NCI-H2196 treated with DMSO at 0.1 percent for 48 hours (cell line): ENCODE results near the gene LGALS3BP.

Source experiments
- DNase-seq: peaks from one replicate; lab custom pipeline; 2025; ENCODE audit not compliant: unreplicated experiment; lab: John Stamatoyannopoulos, UW

Gene LGALS3BP

GRCh38 chr17:79014158-79014758 is 34.5 kb upstream of the LGALS3BP start:
- no peak for DNase-seq

DNA sequence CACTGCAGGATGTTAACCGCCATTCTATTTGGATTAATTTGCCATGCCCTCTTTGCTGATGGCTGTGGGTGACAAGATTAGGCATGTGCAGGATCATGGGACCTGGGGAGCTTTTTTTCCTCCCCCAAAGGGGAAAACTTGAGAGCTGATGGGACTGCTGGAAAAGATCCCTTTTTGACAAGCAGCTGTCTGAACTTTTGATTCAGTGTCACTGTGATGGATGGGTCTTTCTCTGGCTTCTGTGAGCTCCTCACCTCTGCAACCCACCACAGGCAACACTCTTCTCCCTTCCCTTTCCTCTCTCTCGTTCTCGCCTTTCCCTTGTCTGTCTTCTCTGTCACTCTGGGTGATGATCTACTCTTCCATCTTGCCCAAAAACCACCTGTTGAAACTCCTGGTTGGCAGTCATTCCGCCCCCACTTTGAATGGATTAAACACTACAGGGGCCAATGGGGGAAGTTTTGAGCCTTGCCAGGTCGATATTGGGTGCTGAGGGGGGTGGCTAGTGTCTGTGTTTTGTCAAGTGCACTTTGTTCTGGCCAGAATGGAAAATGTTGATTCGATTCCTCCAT is 32.9 kb upstream of the LGALS3BP start:
- no peak for DNase-seq

- no peak for DNase-seq
Measured at GRCh38 chr17:79011451-79012147, 31.9 kb upstream of the LGALS3BP start.

DNA sequence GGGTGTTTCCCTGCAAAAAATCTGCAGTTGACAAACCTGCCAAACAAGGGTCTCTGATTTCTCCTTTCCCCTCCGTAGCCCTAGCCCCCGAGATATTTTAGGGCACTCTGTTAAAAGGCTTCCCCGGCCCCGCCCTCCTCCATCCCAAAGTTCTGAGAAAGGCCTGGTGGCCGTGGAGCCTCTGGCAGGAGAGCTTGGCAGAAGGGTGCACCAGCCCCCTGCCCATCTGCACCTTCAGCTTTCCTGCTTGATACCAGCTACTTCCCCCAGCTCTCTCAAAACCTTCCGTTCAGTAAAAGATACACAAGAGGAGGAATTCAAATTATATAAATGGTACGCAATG is 30.6 kb upstream of the LGALS3BP start:
- no peak for DNase-seq

DNA sequence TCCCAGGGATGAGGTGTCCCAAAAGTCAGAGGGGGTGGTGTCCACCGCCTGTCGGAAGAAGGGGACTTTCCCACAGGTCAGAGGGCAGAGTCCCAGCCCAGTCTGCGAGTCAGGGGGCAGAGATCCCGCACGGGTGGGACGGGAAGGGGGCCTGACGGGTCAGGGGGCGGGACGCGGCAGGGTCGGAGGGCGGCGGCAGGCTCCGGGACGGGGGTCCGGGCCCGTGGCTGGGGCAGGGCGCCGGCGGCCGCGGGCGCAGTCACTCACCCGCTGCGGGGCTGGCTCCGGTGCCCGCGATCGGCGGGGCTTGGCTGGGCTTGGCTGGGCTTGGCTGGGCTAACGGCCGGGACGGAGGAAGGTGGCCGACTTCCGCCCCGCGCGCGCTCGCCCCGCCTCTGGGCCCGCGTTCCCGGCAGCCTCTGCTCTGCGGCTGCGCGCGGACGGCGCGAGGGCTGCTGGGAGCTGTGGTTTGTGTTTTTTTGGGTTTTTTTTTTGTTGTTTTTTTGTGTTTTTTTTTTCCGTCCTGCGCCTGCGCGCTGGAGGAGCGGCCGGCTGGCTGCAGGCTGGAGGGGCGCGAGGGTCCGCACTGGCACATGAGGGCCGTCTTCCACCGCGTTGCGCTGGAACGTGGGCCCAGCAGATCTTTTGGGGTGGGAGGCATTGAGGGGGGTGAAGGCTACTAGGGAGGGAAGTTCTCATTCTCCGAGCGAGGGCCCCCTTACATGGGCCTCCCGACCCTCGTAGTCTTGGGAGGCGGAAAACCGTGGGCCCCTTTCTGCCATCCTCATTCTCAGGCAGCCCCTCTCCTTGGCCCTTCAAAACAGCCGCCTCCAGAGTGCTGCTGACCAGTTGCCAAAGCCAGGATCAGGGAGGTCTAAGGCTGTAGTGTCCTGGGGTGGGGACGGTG is 29.9 kb upstream of the LGALS3BP start, which contains the start of gene CANT1:
Gene CANT1 (minus strand): TSS at position 368 of the 907 bp plus-strand sequence. CDS start 12,142 bp downstream, outside the sequence.
- DNase-seq: peak; percentile 77

DNA sequence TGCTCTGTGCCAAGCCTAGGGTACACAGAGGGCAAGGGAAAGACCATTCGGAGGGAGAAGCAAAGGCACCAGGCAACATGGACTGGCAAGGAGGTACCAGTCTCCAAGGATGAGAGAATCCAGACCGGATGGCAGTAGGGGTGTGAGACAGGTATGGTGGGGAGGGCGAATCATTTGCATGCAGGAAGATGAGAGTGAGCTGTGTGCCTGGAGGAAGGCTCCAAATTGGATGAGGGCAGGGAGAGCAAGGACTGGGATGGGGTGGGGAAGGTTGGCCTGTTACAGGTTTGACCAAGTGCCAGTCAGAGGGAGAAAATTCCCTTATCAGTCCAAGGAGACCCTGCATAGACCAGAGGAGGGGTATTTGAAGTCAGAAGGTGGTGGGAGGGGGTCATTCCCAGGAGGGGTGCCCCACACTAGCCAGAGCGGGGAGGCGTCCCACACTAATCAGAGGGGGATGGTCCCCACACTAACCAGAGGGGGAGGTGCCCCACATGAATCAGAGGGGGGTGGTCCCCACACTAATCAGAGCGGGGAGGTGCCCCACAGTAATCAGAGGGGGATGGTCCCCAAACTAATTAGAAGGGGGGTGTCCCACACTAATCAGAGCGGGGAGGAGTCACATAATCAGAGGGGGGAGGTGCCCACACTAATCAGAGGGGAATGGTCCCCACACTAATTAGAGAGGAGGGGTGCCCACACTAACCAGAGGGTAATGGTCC is 29.1 kb upstream of the LGALS3BP start:
- DNase-seq: no peak

DNA sequence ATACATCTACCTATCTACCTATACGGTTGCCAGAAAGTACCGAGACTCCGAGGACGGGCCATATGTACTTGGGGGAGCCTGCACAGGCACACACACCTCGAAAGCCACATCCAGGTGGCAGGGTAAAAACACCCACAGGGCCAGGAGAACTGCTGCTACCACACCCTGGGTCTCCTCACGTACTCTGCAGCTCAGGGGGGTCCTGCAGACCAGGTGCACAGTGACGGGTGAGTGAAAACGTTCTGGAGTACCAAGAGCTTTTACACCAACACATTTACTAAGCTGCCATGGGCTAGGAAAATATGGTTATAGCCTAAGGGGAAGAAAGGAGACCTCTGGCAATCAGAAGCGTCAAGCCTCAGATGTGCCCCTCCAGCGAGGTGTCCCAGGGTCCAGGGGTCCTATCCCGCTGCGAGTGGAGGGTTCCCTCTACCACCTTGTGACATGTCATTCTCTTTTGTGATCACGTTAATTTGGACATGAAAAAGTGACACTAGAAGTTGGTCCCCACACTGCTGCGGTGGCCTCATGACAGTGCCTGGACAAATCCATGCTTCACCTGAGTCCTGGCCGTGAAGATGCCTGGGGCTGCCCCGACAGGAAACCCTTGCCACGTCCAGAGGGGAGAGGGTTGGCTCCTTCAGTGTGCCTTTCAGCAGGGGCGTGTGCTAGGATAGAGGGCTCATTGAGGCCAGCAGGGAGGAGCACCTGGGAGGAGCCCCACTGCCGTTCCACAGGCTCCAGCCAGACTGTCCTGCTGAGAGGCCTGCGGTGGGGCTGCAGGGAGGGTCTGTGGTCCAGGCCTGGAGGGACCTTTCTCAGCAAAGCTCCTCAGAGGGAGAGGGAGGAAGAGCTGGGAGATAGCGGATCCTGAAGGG is 28.0 kb upstream of the LGALS3BP start:
- DNase-seq: no peak

DNA sequence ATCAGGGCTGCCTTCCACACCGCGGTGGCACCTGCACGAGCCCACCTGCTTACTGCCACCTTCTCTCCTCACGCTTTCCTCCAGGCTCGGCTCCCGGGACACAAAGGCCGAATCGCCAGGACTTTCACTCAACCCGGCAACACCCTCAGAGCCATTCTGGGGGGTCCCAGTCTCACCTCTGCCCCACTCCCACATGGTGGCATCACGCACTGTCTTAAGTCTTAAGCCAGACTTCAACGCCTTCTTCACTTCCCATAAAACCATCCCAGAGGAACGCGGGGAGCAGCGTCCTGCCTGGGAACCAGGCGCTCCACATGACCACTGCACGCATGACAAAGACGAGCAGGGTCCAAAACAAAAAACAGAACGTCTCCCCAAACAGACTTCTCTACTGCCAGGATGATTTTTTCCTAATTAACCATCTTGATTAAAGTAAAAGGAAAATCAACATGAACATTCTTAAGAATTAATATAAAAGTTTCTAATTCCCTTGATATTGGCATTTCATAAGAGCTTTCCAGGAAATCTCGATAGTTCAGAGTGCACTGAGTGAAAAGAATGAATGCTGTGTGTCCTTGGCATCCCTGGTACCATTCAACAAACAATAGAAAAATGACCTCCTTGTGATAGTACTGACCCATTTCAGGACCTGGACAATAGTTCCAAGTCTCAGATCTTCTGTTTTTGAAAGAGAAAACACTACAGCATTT is 27.2 kb upstream of the LGALS3BP start:
- no peak for DNase-seq

DNA sequence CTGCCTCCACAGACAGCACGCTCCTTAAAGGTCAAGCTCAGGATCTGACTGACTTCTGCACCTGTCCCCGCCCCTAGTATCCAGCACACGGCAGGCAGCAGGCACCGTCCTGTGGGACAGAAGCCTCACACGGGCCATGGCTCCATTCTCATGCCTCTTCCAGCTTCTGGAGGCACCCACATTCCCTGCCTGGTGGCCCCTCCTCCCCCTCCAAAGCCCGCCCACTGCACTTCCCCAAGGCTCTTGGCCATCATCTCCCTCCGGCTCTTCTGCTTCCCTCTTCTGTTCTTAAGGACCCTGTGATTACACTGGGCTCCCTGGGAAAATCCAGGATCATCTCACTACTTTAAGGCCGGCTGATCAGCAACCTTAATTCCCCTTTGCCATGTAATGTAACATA is 26.3 kb upstream of the LGALS3BP start:
- DNase-seq: no peak

GRCh38 chr17:79005063-79005861 is 25.5 kb upstream of the LGALS3BP start:
- DNase-seq: peak; percentile 98

DNA sequence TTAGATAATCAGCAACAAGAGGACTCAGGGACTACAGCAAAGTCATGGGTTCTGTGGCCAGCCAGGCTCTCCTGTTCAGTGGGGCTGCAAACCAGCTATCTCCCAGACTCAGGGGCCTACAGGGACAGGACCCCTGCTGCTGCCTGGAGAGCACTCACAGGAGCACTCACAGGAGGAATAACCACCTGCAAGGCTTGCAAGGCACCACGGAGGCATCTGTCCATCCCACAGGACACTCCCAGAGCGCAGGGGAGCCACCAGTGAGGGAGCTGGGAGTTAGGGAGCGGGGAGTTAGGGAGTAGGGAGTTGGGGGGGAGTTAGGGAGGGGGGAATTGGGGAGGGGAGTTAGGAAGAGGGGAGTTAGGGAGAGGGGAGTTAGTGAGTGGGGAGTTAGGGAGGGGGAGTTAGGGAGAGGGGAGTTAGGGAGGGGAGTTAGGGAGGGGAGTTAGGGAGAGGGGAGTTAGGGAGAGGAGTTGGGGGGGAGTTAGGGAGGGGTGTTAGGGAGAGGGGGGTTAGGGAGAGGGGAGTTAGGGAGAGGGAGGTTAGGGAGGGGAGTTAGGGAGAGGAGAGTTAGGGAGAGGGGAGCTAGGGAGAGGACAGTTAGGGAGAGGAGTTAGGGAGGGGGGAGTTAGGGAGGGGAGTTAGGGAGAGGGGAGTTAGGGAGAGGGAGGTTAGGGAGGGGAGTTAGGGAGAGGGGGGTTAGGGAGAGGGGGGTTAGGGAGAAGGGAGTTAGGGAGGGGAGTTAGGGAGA is 24.1 kb upstream of the LGALS3BP start:
- no peak for DNase-seq

- no peak for DNase-seq
Measured at GRCh38 chr17:79002796-79003593, 23.3 kb upstream of the LGALS3BP start.

GRCh38 chr17:79002291-79002690 is 22.6 kb upstream of the LGALS3BP start:
- DNase-seq: no peak

GRCh38 chr17:79001190-79002020 is 21.7 kb upstream of the LGALS3BP start:
- DNase-seq: no peak

DNA sequence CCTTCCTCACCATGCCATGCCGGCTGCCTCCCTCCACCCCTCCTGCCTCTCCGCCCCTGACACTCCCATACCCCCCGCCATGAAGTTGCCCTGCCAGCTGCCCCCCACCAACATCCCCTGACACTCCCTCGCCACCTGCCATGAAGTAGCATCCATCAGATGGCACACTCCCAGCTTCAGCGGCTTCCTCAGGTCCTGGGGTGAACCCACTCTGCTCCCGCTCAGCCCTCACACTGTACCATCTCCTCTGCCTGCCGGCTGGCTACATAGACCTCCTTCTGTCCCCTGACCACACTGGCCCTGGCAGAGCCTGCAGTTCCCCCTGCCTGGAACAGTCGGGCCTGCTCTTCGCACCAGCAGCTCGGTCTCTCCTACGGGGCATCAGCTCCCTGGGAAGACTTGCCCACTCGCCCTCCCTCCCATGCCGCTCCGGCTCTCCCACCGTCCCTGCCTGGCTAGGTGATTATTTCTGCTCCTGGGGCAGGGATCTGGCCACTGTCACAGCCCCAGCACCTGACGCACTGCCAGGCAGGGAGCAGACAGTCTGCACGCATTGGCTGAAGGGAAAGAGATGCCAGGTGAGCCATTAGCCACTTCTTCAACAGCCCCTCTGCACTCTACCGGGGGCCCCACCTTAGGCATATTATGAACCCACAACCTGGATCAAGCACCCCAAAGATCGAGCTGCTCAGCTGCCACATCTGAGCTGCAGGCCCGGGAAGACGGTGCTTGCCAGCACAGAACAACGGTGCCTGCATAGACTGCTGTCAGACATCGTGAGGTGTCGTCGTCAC is 20.9 kb upstream of the LGALS3BP start:
- no peak for DNase-seq
